HG03460 (cell line): Measurements from ENCODE around the gene DEDD.

Source experiments
- ATAC-seq: cut with Tn5 transposase; IDR thresholded peaks from one replicate; pipeline ENCODE4 v1.9.1; 2021; ENCODE audit not compliant: unreplicated experiment

The DEDD gene

GRCh38 chr1:161132410-161133219, at the start of gene DEDD:
TSS of gene DEDD (minus strand) at chr1:161132667. CDS start at chr1:161124462, 8,205 bp downstream.
- peak; percentile 94 for ATAC-seq

DNA sequence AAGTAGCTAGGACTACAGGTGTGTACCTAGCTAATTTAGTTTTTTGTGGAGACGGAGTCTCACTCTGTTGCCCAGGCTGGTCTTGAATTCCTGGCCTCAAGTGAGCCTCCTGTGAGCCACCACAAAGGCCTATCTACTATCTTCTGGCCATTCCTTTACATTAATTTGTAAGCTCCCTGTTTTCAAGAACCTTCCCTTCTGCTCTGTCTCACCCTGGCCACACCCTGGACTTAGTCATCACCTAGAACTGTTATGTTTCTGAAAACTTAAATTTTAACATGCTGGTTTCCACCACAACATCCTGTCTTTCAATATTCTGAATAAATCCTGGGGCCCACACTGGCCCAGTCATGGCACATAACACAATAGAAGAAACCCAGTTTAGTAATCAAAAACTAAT, 49.7 kb upstream of the DEDD start:
- ATAC-seq = peak; percentile 54

- no peak for ATAC-seq
Measured at GRCh38 chr1:161180639-161181038, 48.2 kb upstream of the DEDD start.

GRCh38 chr1:161179698-161180097, 47.2 kb upstream of the DEDD start:
- ATAC-seq = no peak

- ATAC-seq = no peak
Measured at GRCh38 chr1:161177936-161178244, 45.4 kb upstream of the DEDD start.

DNA sequence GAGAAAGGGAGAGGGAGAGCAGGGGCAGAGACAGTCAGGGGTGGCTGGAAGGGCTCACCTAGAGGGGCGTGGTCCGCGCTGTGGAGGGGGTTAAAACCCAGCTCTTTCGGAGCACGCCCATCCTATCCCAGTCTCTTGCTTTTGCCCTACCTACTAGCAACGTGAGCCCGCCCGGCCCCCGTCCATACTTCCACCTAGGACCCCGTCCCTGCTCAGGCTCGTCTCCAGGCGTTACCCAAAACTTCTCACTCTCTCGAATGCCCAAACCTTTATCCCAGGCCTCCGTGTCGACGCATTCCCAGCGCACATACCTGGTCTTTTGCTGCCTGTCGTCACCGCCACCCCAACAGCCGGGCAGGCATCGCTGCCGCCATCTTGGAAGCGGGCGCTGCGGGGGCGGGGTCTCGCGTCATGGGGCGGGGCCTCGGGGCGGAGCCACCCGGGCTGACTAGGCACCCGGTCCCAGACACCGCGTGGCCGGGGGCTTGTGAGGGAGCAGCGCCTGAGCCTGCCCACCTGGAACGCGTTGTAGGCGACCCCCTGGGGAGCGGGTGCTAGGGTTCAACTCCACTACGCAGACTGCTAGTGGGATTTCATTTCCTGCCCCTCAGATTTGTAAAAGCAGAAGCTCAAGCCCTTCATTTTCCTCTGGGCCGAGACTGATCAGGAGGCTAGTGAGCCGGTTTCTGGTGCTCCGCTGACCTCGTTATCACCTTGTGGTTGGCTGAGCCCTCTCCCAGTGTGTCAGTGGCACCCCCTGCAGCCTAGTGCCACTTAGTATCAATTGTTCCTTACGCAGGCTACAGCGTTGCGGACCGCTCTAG, 44.9 kb upstream of the DEDD start, which contains the start of gene B4GALT3:
Gene B4GALT3, minus strand, starts transcription at position 396 of the 824 bp plus-strand sequence. CDS start 1,447 bp downstream, outside the sequence.
- peak; percentile 77 for ATAC-seq

DNA sequence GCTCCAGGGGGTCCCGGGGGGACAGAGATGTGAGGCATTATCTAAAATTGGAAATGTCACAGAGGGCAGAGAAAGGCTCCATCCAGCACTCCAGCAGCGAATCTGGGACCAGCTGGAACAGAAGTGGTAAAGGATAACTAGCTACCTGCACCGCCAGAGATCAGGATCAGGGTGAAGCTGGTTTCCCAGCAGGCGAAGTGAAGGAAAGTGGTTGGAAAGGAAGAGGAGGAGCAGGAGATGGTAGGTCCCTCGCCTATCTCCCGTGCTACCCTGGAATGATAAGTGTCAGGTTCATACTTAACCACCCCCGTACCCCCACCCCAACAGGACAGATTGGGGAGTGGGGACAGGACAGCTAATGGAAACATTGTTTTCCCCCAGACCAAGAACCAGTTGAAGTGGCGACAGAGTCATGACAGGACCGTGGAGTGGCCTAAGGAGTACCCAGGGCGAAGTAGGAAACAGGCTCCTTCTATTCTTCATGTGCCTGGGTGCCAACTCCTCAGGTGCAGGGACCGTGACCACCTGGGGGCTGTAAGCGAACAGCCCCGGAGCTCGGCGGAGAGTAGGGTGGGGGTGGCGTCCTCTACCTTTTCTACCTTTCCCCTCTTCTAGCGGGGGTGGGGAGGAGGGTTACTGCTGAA, 44.1 kb upstream of the DEDD start:
- peak; percentile 4 for ATAC-seq

DNA sequence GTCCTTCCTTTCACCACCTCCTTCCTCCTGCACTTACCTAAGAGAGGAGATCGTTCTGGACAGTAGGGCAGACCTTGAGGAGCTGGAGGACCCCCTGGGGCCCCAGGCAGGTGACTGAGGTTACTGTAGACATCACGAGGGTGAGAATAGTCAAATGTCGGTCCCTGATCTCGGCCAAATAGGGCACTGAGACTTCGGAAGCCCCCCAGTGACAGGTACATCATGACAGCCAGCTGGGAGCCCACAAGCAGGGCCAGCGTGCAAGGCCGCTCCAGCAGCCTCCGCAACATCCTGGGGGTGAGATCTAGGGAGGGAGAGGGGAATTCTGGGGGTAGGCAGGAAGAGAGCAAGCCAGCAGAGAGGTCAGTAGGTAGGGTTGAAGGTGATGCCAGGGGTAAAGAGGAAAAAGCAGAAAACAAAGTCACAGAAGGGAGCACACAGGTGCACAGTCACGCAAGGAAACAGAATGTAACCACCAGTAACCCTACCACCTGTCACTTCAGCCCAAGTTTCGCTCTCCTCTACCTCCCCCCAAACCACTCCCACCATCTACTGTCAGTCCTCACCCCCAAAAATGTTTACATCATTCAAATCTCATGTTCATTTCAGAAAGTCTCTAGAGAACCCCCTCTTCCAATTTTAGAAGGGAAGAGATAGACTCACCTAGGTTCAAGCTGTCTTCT, 43.4 kb upstream of the DEDD start:
- no peak for ATAC-seq

GRCh38 chr1:161174911-161175310, 42.4 kb upstream of the DEDD start:
- ATAC-seq = no peak

- no peak for ATAC-seq
Measured at GRCh38 chr1:161173711-161174110, 41.2 kb upstream of the DEDD start.

DNA sequence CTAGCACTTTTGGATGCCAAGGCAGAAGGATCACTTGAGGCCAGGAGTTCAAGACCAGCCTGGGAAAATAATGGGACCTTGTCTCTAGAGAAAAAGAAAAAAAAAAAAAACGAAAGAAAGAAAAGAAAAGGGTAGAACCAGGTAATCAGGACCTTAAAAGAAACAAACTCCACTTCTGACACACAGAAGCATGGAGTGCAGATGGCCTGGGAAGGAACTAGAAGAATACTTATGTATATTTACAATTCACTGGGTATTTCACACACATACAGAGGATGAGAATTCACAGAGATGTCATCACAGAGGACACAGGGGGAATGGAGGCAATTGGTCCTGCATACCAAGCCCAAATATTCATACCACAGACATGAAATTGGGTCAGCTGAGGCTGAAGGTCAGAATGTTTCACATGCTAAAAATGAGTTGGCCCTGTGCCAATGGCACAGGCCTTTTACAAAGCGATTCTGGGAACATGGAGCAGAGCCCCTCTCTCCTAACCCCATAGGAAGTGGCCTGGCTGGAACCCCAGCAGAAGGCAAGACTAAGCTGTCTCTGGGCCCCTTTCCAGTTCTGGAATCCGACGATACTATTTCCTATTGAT, 40.4 kb upstream of the DEDD start:
- ATAC-seq = no peak

DNA sequence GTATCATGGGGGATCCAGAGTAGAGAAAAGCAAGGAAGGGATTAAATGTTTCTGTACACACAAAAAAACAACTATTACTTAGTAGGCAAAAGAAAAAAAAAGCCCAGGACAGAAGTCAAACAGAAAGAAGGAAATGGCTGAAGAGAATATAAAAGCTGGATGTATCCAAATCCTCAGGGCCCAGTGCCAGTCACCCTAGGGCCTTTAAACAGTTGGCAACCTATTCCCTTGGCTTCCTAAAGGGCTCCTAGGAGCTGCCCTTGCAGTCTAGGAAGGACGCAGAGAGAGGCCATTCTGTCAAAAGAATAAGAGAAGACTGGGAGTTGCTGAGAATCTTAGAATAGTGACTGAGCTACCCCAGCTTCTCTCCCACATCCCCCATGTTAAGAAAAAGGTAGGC, 39.9 kb upstream of the DEDD start:
- ATAC-seq = no peak

DNA sequence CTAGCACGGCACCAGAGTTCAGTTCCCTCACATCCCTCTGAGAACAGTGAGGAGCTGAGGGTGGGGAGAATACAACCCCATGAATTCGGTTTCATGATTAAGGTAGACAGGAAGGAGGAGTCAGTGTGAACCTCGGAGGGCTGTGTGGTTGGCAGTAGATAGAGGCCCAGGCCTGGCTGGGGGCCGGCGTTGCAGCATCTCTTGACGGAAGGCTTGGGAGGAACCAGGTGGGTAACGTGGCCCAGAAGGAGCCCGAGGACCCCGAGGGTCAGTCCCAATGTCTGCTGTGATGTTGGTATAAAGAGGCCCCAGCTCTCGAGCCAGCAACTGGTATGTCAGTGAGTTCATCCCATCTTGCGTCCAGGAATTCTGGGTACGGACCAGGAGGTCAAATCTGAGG, 39.2 kb upstream of the DEDD start:
- no peak for ATAC-seq

- ATAC-seq = no peak
Measured at GRCh38 chr1:161171191-161171590, 38.7 kb upstream of the DEDD start.

- ATAC-seq = no peak
Measured at GRCh38 chr1:161168906-161169305, 36.4 kb upstream of the DEDD start.

- ATAC-seq = no peak
Measured at GRCh38 chr1:161166669-161167548, 34.4 kb upstream of the DEDD start.

DNA sequence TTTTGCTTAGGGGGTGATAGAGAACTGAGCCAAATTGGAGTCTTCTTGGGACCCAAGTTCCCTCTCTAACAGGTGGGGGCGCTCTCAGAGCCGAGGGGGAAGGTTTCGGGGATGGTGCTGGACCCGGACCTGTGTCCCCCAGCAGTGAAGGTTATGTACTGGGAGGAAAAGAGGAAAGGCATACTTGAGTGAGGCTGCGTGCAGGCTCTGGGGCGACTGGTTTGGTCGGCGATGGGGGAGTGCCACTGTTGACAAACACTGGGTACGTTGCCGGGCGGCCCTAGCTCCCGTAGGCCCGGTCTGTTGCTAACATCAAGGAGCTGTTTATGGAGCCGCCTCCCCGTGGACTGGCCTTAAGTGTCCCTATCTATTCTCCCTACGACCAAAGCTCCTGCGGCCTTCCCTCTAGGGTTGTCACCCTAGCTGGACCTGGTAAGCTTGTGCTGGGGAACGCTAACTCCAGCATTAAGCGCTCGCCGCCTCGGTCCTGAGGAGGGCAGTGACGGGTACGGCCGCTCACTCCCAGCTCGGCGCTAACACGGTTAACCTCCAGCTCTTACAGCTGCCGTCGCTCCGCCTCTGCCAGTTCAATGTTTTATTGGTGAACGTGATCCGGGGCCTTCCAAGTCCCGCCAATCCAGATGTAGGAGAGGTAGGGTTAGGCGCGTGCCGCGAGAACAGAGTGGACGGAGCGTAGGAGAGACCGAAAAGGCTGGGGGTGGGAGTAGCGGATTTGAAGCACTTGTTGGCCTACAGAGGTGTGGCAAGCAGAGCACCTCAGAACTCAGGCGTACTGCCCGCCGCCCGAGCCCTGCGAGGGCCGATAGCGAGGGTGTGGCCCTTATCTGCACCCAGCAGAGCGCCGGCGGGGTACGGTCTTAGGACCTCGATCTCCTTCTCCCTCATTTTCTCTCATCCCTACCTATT, 33.5 kb upstream of the DEDD start, which contains the start of gene PPOX:
Gene PPOX, plus strand, starts transcription at position 685 of the 927 bp plus-strand sequence. CDS start 422 bp downstream, outside the sequence.
- peak; percentile 92 for ATAC-seq

- no peak for ATAC-seq
Measured at GRCh38 chr1:161164901-161165610, 32.6 kb upstream of the DEDD start.
